Glutamatergic neuron (in vitro differentiated cells): Measurements from ENCODE around the gene ADARB2. TPM values are rescaled to one million over a fixed set of nuclear protein-coding genes. Genes with fewer than 3 reads are reported as not detected.

Experiments
- DNase-seq: peaks from one replicate; pipeline ENCODE4 v3.0.0; 2022
- H3K27ac Mint-ChIP-seq: one replicate; pipeline ENCODE4 v1.8.0; 2020; ENCODE audit warnings: mild to moderate bottlenecking, mixed read lengths, inconsistent platforms; ENCODE audit not compliant: unreplicated experiment
- H3K27me3 Mint-ChIP-seq: one replicate; pipeline ENCODE4 v1.8.0; 2020; ENCODE audit warnings: mild to moderate bottlenecking, moderate library complexity, mixed read lengths, inconsistent platforms; ENCODE audit not compliant: unreplicated experiment
- H3K36me3 Mint-ChIP-seq: one replicate; pipeline ENCODE4 v1.8.0; 2020; ENCODE audit warnings: mild to moderate bottlenecking, mixed read lengths, inconsistent platforms; ENCODE audit not compliant: unreplicated experiment
- H3K4me1 Mint-ChIP-seq: one replicate; pipeline ENCODE4 v1.8.0; 2020; ENCODE audit warnings: mild to moderate bottlenecking, low read depth, mixed read lengths, inconsistent platforms; ENCODE audit not compliant: unreplicated experiment
- H3K4me3 Mint-ChIP-seq: one replicate; pipeline ENCODE4 v1.8.0; 2020; ENCODE audit warnings: mild to moderate bottlenecking, mixed read lengths, inconsistent platforms; ENCODE audit not compliant: unreplicated experiment
- H3K9me3 Mint-ChIP-seq: one replicate; pipeline ENCODE4 v1.8.0; 2020; ENCODE audit warnings: mild to moderate bottlenecking, moderate library complexity, mixed read lengths, inconsistent platforms; ENCODE audit not compliant: unreplicated experiment
- CTCF ChIP-seq: fragments of 200-600 bp; sonication (generic); IDR thresholded peaks from one replicate; pipeline ENCODE4 v1.5.0; 2021; ENCODE audit not compliant: partially characterized antibody, unreplicated experiment
- total RNA-seq: library from RNA; stranded (reverse); fragmentation: NEBNext Ultra II Directional; extraction: Animal tissue kit (Norgen Biotek cat#: 25700); gene quantifications from one replicate; pipeline ENCODE4 v1.2.1, GENCODE V29; 2021; ENCODE audit not compliant: unreplicated experiment

Gene ADARB2
- total RNA-seq, 1 donor from 2014 or later: 20.6 TPM

GRCh38 chr10:1515780-1516491 is 221.4 kb downstream of the ADARB2 start:
- no peak for TF ChIP-seq CTCF
- peaks cover 10% of the 10 kb centered on the region for H3K36me3 Mint-ChIP-seq

GRCh38 chr10:1515121-1515779 is 222.1 kb downstream of the ADARB2 start:
- Mint-ChIP-seq H3K27me3 (peaks cover 4% of the 10 kb centered on the region), H3K36me3 (peaks cover 10% of the 10 kb centered on the region), H3K4me3 (no peak overlapping the region), H3K9me3 (peaks cover 12% of the 10 kb centered on the region), H3K4me1 (peaks cover 2% of the 10 kb centered on the region), H3K27ac (no peak overlapping the region)
- DNase-seq: no peak
- no peak for TF ChIP-seq CTCF

More at GRCh38 chr10:1515780-1516491, 221.4 kb downstream of the ADARB2 start:
- Mint-ChIP-seq H3K4me1 (peaks cover 2% of the 10 kb centered on the region), H3K4me3 (no peak overlapping the region), H3K27ac (no peak overlapping the region), H3K9me3 (peaks cover 11% of the 10 kb centered on the region), H3K27me3 (peaks cover 4% of the 10 kb centered on the region)
- no peak for DNase-seq

DNA sequence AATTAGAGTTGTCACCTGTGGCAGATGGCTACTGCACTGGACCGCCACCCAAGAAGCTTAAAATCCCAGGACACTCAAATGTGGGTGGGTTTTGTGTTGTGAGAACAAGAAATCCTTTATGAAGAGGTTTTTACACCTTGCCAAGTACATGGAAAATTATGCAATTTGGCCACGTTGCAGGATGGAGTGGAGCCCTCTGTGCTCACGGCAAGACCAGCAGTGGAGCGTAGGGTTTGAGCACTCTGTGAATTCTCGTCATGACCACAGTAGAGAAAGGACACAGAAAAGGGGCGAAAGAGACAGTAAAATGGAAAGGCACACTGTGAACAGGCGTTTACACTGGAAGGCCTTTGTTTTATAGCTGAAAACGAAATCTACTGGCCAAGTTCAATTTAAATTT is 222.6 kb downstream of the ADARB2 start:
- TF ChIP-seq CTCF: no peak
- peaks cover 5% of the 10 kb centered on the region for H3K4me1 Mint-ChIP-seq
- no peak for DNase-seq
- no peak overlapping the region for H3K4me3 Mint-ChIP-seq
- H3K27ac Mint-ChIP-seq: no peak overlapping the region
- peaks cover 10% of the 10 kb centered on the region for H3K36me3 Mint-ChIP-seq
- peaks cover 6% of the 10 kb centered on the region for H3K27me3 Mint-ChIP-seq
- peaks cover 15% of the 10 kb centered on the region for H3K9me3 Mint-ChIP-seq

DNA sequence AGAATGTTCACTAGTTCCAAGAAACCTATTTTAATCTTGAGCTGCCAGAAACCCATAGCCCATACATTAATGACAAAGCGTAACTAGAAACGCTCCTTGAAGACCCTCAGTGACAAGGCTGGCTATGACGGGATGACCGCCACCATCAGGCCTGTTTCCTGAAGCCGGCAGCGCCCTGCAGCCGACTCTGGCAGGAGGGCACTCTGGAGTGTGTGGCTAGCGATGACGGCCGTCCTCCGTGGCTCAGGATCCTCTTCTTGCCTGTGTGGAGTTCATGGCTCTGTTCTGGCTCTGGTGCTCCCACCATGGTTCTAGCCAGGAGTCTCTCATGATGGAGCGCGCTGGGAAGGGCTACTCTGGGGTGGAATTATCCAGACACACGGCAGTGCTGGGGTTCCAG is 224.1 kb downstream of the ADARB2 start:
- Mint-ChIP-seq H3K4me3 (no peak overlapping the region), H3K36me3 (peaks cover 10% of the 10 kb centered on the region), H3K4me1 (peaks cover 10% of the 10 kb centered on the region), H3K9me3 (peaks cover 15% of the 10 kb centered on the region), H3K27me3 (peaks cover 6% of the 10 kb centered on the region), H3K27ac (no peak overlapping the region)
- TF ChIP-seq CTCF: no peak
- no peak for DNase-seq

DNA sequence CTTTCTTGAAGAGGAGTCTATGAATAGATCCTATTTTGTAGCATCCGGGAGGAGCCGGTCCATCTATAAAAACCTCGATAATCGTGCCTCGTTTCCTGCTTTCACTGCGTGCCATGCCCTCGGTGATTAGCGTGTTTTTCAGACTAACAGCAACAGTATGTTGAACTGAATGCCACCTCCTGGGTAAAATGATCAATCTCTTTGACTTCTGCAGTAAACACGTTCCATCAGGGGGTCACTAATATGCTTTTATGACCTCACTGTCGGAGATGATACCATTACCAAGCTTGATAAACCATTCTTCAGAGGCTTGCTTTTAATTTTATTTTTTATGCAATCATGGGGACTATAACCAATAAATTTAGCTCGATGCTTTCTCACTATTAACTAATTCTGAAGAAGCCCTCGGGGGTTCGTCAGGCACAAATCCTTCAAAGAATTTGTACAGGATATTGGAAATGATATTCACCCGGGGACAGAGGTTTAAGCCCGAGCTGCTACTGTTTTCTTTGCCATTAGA is 228.3 kb downstream of the ADARB2 start:
- H3K9me3 Mint-ChIP-seq: peaks cover 7% of the 10 kb centered on the region
- no peak for TF ChIP-seq CTCF
- H3K4me1 Mint-ChIP-seq: peaks cover 10% of the 10 kb centered on the region
- H3K4me3 Mint-ChIP-seq: no peak overlapping the region
- DNase-seq: no peak
- peaks cover 5% of the 10 kb centered on the region for H3K36me3 Mint-ChIP-seq
- peaks cover 6% of the 10 kb centered on the region for H3K27me3 Mint-ChIP-seq
- no peak overlapping the region for H3K27ac Mint-ChIP-seq
